Measurements from ENCODE around the gene TNFSF15. TPM values are rescaled to one million over a fixed set of nuclear protein-coding genes. Genes with fewer than 3 reads are reported as not detected.

Gene TNFSF15
- polyA plus RNA-seq, 1 experiment, result 0.13 TPM

DNA sequence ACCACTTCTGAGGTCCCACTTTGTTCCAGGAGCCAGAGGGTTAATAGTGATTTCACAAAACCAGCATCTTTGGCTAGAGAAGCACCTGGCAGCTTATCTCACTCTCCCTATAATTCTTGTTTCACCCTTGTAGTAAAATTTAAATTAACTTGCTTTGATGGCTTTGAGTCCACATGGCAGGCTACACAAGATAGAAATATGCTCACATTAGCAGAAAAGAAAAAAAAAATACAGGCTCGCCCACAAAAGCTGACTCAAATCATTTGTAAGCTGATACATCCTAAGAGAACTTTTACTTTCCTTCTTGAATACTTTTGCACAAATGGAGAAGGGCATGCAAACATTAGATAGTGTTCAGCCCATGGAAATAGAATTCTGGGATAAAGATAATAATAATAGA, 36.2 kb downstream of the TNFSF15 start:
- TF ChIP-seq, protein P1, sequence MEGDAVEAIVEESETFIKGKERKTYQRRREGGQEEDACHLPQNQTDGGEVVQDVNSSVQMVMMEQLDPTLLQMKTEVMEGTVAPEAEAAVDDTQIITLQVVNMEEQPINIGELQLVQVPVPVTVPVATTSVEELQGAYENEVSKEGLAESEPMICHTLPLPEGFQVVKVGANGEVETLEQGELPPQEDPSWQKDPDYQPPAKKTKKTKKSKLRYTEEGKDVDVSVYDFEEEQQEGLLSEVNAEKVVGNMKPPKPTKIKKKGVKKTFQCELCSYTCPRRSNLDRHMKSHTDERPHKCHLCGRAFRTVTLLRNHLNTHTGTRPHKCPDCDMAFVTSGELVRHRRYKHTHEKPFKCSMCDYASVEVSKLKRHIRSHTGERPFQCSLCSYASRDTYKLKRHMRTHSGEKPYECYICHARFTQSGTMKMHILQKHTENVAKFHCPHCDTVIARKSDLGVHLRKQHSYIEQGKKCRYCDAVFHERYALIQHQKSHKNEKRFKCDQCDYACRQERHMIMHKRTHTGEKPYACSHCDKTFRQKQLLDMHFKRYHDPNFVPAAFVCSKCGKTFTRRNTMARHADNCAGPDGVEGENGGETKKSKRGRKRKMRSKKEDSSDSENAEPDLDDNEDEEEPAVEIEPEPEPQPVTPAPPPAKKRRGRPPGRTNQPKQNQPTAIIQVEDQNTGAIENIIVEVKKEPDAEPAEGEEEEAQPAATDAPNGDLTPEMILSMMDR (IDR thresholded peaks at IDR 0.05; ENCODE audit: insufficient read depth, low read depth, low read length), result no peak
- Histone ChIP-seq H3K27me3 (ENCODE audit: control insufficient read depth, insufficient read depth, low read length) (peaks cover 4% of the 10 kb centered on the region), H3K4me3 (ENCODE audit: low read depth, low read length) (no peak overlapping the region), H3K36me3 (ENCODE audit: control insufficient read depth, insufficient read depth, low read length) (no peaks in the 10 kb centered on the region)
- ChIA-PET POLR2A (no interaction called here), CTCF (interaction anchor here (0.6 to 1.5 kb wide), 3 partner anchors 11 to 138 kb away, joined by 3 to 4 read pairs (median 3); no protein-coding TSS in a partner anchor)
- DNase-seq (ENCODE audit: low read depth), result no peak

DNA sequence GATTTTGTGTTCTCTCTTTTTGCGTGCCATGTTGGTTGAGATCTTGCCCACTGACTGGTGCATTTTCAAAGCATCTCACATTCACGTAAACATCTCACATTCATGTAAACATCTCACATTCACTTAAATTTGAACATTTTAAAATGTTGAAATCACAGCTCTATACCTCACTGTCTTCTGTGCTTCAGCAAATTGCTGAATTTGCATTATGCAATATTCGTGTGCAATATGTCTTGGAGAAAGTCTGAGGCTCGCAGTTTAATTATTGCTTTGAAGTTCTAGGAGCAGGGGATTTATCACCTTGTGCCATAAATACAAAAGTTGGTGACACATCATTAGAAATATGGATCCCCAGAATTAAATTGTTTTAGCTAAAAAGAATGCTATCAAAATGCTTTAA, 42.6 kb downstream of the TNFSF15 start:
- CTCF ChIA-PET, result no interaction called here
- POLR2A ChIA-PET, result no interaction called here
- TF ChIP-seq, protein P1 (IDR thresholded peaks at IDR 0.05; ENCODE audit: insufficient read depth, low read depth, low read length), result no peak
- Histone ChIP-seq H3K36me3 (ENCODE audit: control insufficient read depth, insufficient read depth, low read length) (no peaks in the 10 kb centered on the region), H3K4me3 (ENCODE audit: low read depth, low read length) (no peak overlapping the region), H3K27me3 (ENCODE audit: control insufficient read depth, insufficient read depth, low read length) (peaks cover 14% of the 10 kb centered on the region)
- DNase-seq (ENCODE audit: low read depth), result no peak

DNA sequence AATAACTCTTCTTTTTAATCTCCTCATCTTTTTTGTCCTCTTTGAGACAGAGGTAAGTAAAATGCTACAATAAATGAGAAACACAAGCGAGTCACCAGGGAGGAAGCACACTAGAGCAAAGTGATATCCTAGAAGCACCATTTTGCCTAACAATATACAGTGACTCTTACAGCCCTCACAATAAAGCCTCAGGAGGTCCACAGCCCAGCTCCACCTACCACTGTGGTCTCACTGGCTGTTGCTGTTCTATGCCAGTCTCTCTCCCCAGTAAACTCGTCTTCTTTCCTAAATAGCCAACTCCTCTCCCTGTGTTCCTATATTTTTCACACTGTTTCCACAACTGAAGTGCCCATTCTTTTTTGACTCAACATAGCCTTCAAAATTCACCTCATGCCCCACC, 44.3 kb downstream of the TNFSF15 start:
- Histone ChIP-seq H3K4me3 (ENCODE audit: low read depth, low read length) (no peak overlapping the region), H3K27me3 (ENCODE audit: control insufficient read depth, insufficient read depth, low read length) (peaks cover 15% of the 10 kb centered on the region), H3K36me3 (ENCODE audit: control insufficient read depth, insufficient read depth, low read length) (no peaks in the 10 kb centered on the region)
- DNase-seq (ENCODE audit: low read depth), result no peak
- CTCF ChIA-PET, result interaction anchor here (0.7 kb wide), 1 partner anchor 32 kb away, joined by 3 read pairs; no protein-coding TSS in a partner anchor
- POLR2A ChIA-PET, result no interaction called here
- TF ChIP-seq, protein P1 (IDR thresholded peaks at IDR 0.05; ENCODE audit: insufficient read depth, low read depth, low read length), result no peak

DNA sequence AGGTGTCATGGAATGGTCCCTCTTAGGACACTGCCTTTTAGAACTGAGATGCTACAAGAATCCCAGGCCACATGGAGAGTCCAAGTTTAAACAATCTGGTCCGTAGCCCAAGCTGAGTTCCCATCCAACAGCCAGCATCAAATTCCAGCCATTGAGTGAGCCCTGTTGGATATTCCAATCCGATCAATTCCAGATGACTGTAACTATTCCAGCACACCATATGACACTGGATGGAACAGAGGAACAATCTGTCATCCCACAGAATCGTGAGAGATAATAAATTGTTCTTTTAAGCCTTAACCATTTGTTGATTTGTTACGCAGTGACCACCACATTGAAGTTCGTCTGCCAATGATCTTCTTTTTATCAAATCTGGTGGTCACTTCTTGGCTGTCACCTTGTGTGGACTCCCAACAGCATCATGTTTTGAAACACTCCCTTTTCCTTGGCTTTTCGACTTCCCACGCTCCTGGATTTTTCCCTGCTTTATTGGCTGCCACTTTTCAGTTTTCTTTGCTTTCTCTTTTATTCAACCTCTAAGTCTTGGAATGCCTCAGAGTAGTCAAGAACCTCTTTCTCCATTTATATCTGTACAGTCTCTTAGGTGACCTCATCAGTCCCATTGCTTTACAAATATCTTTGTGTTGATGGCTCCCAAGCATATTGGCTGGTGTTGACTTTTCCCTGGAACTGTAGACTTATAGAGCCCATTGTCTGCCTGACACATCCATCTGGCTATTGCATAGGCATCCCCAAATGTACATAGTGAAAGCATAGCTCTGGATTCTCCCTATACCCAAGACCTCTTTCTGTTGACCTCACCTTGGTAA, 46.1 kb downstream of the TNFSF15 start:
- CTCF ChIA-PET, result interaction anchor here (1.0 to 1.2 kb wide), 2 partner anchors 10 to 148 kb away, joined by 3 to 4 read pairs; no protein-coding TSS in a partner anchor
- peaks cover 16% of the 10 kb centered on the region for H3K27me3 ChIP-seq (ENCODE audit: control insufficient read depth, insufficient read depth, low read length)
- TF ChIP-seq, protein P1 (IDR thresholded peaks at IDR 0.05; ENCODE audit: insufficient read depth, low read depth, low read length), result no peak
- no peaks in the 10 kb centered on the region for H3K36me3 ChIP-seq (ENCODE audit: control insufficient read depth, insufficient read depth, low read length)
- DNase-seq (ENCODE audit: low read depth), result no peak
- POLR2A ChIA-PET, result no interaction called here
- no peak overlapping the region for H3K4me3 ChIP-seq (ENCODE audit: low read depth, low read length)

DNA sequence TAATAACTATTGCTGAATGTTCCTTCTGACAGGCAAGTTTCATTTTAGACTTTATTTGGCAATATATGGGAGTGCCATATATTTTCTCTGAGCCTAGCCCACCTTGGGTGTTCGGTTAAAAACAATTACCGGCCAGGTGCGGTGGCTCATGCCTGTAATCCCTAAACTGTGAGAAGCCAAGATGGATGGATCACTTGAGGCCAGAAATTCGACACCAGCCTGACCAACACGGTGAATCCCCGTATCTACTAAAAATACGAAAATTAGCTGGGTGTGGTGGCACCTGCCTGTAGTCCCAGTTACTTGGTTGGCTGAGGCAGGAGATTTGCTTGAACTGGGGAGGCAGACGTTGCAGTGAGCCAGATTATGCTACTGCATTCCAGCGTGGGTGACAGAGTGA, 47.9 kb downstream of the TNFSF15 start:
- Histone ChIP-seq H3K36me3 (ENCODE audit: control insufficient read depth, insufficient read depth, low read length) (no peaks in the 10 kb centered on the region), H3K27me3 (ENCODE audit: control insufficient read depth, insufficient read depth, low read length) (peaks cover 15% of the 10 kb centered on the region), H3K4me3 (ENCODE audit: low read depth, low read length) (no peak overlapping the region)
- CTCF ChIA-PET, result interaction anchor here (0.6 to 1.0 kb wide), 3 partner anchors 8 to 766 kb away, joined by 3 to 4 read pairs (median 3); no protein-coding TSS in a partner anchor
- no peak for DNase-seq (ENCODE audit: low read depth)
- POLR2A ChIA-PET, result no interaction called here
- TF ChIP-seq, protein P1 (IDR thresholded peaks at IDR 0.05; ENCODE audit: insufficient read depth, low read depth, low read length), result no peak
